Measurements from ENCODE around the gene SYNDIG1. TPM values are rescaled to one million over a fixed set of nuclear protein-coding genes. Genes with fewer than 3 reads are reported as not detected.

SYNDIG1 gene
- total and polyA plus RNA-seq, 9 of the 15 experiments (the other 6 are each of a cell fraction or from before 2014, with no cell fraction given): not detected

- TF ChIP-seq, protein P1, sequence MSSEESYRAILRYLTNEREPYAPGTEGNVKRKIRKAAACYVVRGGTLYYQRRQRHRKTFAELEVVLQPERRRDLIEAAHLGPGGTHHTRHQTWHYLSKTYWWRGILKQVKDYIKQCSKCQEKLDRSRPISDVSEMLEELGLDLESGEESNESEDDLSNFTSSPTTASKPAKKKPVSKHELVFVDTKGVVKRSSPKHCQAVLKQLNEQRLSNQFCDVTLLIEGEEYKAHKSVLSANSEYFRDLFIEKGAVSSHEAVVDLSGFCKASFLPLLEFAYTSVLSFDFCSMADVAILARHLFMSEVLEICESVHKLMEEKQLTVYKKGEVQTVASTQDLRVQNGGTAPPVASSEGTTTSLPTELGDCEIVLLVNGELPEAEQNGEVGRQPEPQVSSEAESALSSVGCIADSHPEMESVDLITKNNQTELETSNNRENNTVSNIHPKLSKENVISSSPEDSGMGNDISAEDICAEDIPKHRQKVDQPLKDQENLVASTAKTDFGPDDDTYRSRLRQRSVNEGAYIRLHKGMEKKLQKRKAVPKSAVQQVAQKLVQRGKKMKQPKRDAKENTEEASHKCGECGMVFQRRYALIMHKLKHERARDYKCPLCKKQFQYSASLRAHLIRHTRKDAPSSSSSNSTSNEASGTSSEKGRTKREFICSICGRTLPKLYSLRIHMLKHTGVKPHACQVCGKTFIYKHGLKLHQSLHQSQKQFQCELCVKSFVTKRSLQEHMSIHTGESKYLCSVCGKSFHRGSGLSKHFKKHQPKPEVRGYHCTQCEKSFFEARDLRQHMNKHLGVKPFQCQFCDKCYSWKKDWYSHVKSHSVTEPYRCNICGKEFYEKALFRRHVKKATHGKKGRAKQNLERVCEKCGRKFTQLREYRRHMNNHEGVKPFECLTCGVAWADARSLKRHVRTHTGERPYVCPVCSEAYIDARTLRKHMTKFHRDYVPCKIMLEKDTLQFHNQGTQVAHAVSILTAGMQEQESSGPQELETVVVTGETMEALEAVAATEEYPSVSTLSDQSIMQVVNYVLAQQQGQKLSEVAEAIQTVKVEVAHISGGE (CRISPR knock-in tag; IDR thresholded peaks at IDR 0.05): no peak
- TF ChIP-seq CBX5 (IDR thresholded peaks at IDR 0.05; ENCODE audit: borderline replicate concordance, low read depth): no peak
- TF ChIP-seq ZNF124 (CRISPR knock-in tag; IDR thresholded peaks at IDR 0.05): no peak
- no peak for TF ChIP-seq ZBTB9 (CRISPR knock-in tag; IDR thresholded peaks at IDR 0.05)
- no peak for TF ChIP-seq TBL1XR1 (IDR thresholded peaks at IDR 0.05; ENCODE audit: low read length in 2 of 2)
- TF ChIP-seq ZNF224 (CRISPR knock-in tag; IDR thresholded peaks at IDR 0.05): no peak
Observed at GRCh38 chr20:24604966-24605665, 135.7 kb downstream of the SYNDIG1 start (continued).
